ENCODE measurements around the gene SNUPN. TPM values are rescaled to one million over a fixed set of nuclear protein-coding genes. Genes with fewer than 3 reads are reported as not detected.
"Not testable (repeated sequence)": the region's sequence is repeated elsewhere in the genome, so short reads cannot be mapped to it uniquely, and the experiment has no call there.

The SNUPN gene
- polyA plus RNA-seq, 1 of the 3 experiments (the other 2 are of a cell fraction), result 31.7 TPM

GRCh38 chr15:75584121-75584520 lies 41.4 kb downstream of the SNUPN start:
- H3K36me3 ChIP-seq (replicated peaks in 1 of 2; ENCODE audit: control insufficient read depth in 1 of 2, insufficient read depth in 2 of 2, low read length in 1 of 2), result no peaks in the 10 kb centered on the region
- H3F3A ChIP-seq (replicated peaks; ENCODE audit: insufficient read depth), result peaks cover 15% of the 10 kb centered on the region
- no peak overlapping the region for H3K4me2 ChIP-seq
- H3K27ac ChIP-seq (ENCODE audit: low read depth in 2 of 2, low read length in 1 of 2), result no peak overlapping the region
- H3K79me2 ChIP-seq (ENCODE audit: insufficient read depth), result no peaks in the 10 kb centered on the region
- H3K9me3 ChIP-seq, result no peaks in the 10 kb centered on the region
- WGBS (ENCODE audit: low lambda C conversion rate), result 80% methylated on average over 4 of the region's 4 CpGs
- no peak for DNase-seq
- H3K4me3 ChIP-seq (ENCODE audit: low read depth in 2 of 2, low read length in 1 of 2), result no peak overlapping the region
- POLR2A ChIA-PET, result no interaction called here
- no peak overlapping the region for H2AFZ ChIP-seq (ENCODE audit: low read depth)
- H3K4me1 ChIP-seq (ENCODE audit: control insufficient read depth in 1 of 2, insufficient read depth in 2 of 2, low read depth in 1 of 2, low read length in 1 of 2), result peaks cover 0 to 4% of the 10 kb centered on the region in 2 experiments; a peak in 1 of 4 replicates
- no peak overlapping the region for H3K9ac ChIP-seq
- H4K20me1 ChIP-seq (ENCODE audit: insufficient read depth), result no peaks in the 10 kb centered on the region
- TF ChIP-seq RCOR1 (IDR thresholded peaks at IDR 0.05; ENCODE audit: low read length) (no peak), GATA2 (CRISPR knock-in tag; IDR thresholded peaks at IDR 0.05) (no peak), TEAD4 (IDR thresholded peaks at IDR 0.05; ENCODE audit: borderline replicate concordance, insufficient read depth) (no peak), IRF3 (IDR thresholded peaks at IDR 0.05; ENCODE audit: low read depth, low read length) (no peak), SMC3 (IDR thresholded peaks at IDR 0.05; ENCODE audit: low read depth, low read length) (no peak)
- H3K27me3 ChIP-seq (ENCODE audit: insufficient read depth), result no peaks in the 10 kb centered on the region
- CTCF ChIA-PET, result no interaction called here
- H3K9me2 ChIP-seq, result no peaks in the 10 kb centered on the region

DNA sequence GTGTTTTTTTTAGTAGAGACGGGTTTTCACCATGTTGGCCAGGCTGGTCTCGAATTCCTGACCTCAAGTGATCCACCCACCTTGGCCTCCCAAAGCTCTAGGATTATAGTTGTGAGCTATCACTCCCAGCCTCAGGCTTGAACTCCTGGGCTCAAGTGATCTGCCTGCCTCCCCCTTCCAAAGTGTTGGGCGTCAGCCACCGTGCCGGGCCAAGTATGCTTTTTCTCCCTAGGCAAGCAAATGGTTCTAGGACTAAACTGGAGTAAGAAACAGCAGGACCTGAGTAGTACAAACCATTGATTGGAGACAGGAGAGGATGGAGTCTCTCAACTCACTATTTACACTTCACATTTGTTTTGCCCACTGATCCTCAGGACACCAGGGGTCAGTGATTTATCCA lies 41.8 kb downstream of the SNUPN start:
- 92% methylated on average over 5 of the region's 5 CpGs for WGBS (ENCODE audit: low lambda C conversion rate)
- Histone ChIP-seq H3K4me1 (ENCODE audit: control insufficient read depth in 1 of 2, insufficient read depth in 2 of 2, low read depth in 1 of 2, low read length in 1 of 2) (peaks cover 0 to 4% of the 10 kb centered on the region in 2 experiments; a peak in 1 of 4 replicates), H3K9ac (no peak overlapping the region), H3K27ac (ENCODE audit: low read depth in 2 of 2, low read length in 1 of 2) (no peak overlapping the region), H3K9me3 (no peaks in the 10 kb centered on the region), H3K79me2 (ENCODE audit: insufficient read depth) (peaks cover 4% of the 10 kb centered on the region; the same call in 1 of the 2 replicates), H2AFZ (ENCODE audit: low read depth) (no peak overlapping the region), H3K9me2 (no peaks in the 10 kb centered on the region), H3K36me3 (replicated peaks in 1 of 2; ENCODE audit: control insufficient read depth in 1 of 2, insufficient read depth in 2 of 2, low read length in 1 of 2) (no peaks in the 10 kb centered on the region), H3K4me2 (no peak overlapping the region), H4K20me1 (ENCODE audit: insufficient read depth) (no peaks in the 10 kb centered on the region), H3F3A (replicated peaks; ENCODE audit: insufficient read depth) (peaks cover 15% of the 10 kb centered on the region), H3K27me3 (ENCODE audit: insufficient read depth) (no peaks in the 10 kb centered on the region), H3K4me3 (ENCODE audit: low read depth in 2 of 2, low read length in 1 of 2) (no peak overlapping the region)
- TF ChIP-seq YY1 (IDR thresholded peaks at IDR 0.05; ENCODE audit: low read depth) (no peak), MEF2A (IDR thresholded peaks at IDR 0.05; ENCODE audit: borderline replicate concordance, low read depth) (no peak), FOXJ3 (CRISPR knock-in tag; IDR thresholded peaks at IDR 0.05) (no peak), EP300 (IDR thresholded peaks at IDR 0.05; ENCODE audit: borderline replicate concordance in 1 of 2, low read depth in 1 of 2, low read length in 1 of 2) (no peak), TCF12 (IDR thresholded peaks at IDR 0.05) (no peak), GATA2 (CRISPR knock-in tag; IDR thresholded peaks at IDR 0.05) (no peak)
- DNase-seq, result no peak
- ChIA-PET CTCF (interaction anchor here (1.7 kb wide), 1 partner anchor 12 kb away, joined by 3 read pairs; no protein-coding TSS in a partner anchor), POLR2A (no interaction called here)

- not testable (repeated sequence) for H3K9me2 ChIP-seq; H2AFZ ChIP-seq (ENCODE audit: low read depth); DNase-seq; H3K4me2 ChIP-seq; H3K4me1 ChIP-seq (ENCODE audit: control insufficient read depth in 1 of 2, insufficient read depth in 2 of 2, low read depth in 1 of 2, low read length in 1 of 2); H3K36me3 ChIP-seq (replicated peaks in 1 of 2; ENCODE audit: control insufficient read depth in 1 of 2, insufficient read depth in 2 of 2, low read length in 1 of 2); H4K20me1 ChIP-seq (ENCODE audit: insufficient read depth); H3K27ac ChIP-seq (ENCODE audit: low read depth in 2 of 2, low read length in 1 of 2); H3K9me3 ChIP-seq; H3K4me3 ChIP-seq (ENCODE audit: low read depth in 2 of 2, low read length in 1 of 2); H3K27me3 ChIP-seq (ENCODE audit: insufficient read depth); H3K9ac ChIP-seq
- ChIA-PET CTCF (interaction anchor here (0.8 to 1.7 kb wide), 2 partner anchors 11 to 13 kb away, joined by 3 read pairs; no protein-coding TSS in a partner anchor), POLR2A (interaction anchor here (0.5 kb wide), 1 partner anchor 16 kb away, joined by 3 read pairs; no protein-coding TSS in a partner anchor)
- H3F3A ChIP-seq (replicated peaks; ENCODE audit: insufficient read depth), result peaks cover 15% of the 10 kb centered on the region
- peaks cover 11% of the 10 kb centered on the region for H3K79me2 ChIP-seq (ENCODE audit: insufficient read depth)
- WGBS (ENCODE audit: low lambda C conversion rate), result 97% methylated on average over 5 of the region's 5 CpGs
Observed at GRCh38 chr15:75582943-75583342, 42.6 kb downstream of the SNUPN start.

Measured in SK-N-SH (cell line).